ENCODE results near the gene ANKRD13C.
"Not testable (repeated sequence)": the region's sequence is repeated elsewhere in the genome, so short reads cannot be mapped to it uniquely, and the experiment has no call there.

ANKRD13C gene

DNA sequence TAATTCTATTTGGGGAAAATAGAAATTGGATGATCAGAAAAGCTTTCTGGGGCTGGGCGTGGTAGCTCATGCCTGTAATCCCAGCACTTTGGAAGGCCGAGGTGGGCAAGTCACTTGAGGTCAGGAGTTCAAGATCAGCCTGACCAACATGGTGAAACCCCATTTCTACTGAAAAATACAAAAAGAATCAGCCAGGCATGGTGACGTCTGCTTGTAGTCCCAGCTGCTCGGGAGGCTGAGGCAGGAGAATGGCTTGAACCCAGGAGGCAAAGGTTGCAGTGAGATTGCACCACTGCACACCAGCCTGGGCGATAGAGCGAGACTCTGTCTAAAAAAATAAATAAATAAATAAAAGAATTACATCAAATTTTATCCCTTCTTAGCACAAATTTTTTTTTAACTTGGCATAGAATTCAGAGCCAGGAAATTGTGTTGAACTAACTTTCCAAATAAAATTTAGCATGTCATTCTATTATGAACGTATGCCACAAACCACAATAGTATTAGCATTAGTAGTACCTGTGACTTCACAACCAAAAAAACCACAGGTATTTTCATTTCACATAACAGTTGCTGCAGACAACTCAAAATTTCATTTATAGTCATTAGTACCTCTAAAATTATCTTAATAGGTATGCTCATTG, 4.5 kb upstream of the ANKRD13C start:
- DNase-seq (ENCODE audit: low spot score), result no peak

DNA sequence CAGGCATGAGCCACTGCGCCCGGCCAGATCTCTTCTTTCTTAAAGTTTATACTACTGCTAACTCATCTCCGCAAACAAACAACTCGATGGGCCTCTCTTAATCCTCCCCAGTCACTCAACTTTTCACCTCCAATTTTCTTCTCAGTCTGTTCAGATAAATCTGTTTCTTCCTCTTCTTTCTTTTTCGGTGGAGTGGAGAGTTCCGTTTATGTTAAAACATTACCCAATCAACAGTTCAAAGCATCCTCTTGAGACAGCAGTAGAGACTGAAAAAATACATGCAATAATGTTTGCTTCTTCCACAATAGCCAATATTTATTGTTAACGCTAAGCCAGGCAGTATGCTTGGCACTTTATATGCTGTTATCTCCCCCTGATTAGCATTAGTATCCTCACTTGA, 1.4 kb upstream of the ANKRD13C start:
- no peak for DNase-seq (ENCODE audit: low spot score)

DNA sequence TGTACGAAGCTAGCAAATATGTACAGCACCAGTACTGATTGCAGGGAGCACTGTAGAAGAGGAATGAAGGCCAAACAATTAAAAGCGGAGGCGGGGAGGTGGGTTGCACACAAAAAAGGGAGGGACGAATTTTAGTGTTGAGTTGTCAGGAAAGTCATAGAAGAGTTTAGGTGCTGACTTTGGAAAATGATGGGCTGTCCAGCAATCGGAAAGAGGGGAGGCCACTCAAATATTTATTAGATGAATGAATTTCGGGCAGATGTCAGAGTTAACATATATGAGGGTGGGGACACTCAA, 537 bp upstream of the ANKRD13C start:
- no peak for DNase-seq (ENCODE audit: low spot score)

DNA sequence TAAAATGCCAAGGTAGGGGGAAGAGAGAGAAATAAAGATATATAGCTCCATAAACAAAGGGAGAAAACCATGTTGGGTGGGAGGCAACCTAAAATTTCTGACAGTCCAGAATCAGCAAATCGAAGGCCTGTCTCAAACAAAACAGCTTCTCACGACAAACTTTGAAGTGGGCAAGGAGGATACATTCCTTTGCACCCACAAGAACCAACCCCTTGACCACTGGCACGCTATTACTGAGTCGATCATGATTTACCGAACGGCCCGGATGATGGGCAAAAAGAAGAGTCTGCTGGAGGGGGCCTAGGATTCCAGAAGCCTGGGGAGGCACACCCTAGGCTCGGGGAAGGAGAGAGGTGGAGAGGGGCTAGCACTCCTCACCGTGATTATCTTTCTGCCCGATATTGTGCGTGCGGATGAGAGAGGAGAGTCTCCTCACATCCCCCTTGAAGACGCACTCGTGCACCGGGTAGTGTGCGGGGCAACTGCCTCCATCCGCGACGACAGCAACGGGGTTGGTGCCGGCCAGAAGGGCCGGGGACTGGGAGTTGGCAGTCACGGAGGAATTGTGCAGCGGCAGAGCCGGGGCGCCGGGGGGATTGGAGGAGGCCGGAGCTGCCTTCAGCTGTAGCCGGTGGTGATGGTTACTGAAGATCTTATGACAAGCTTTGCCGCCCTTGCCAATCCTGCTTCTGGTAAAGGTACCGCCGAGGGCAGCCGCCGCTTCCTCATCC, 756 bp downstream of the ANKRD13C start:
- DNase-seq (ENCODE audit: low spot score), result no peak

DNA sequence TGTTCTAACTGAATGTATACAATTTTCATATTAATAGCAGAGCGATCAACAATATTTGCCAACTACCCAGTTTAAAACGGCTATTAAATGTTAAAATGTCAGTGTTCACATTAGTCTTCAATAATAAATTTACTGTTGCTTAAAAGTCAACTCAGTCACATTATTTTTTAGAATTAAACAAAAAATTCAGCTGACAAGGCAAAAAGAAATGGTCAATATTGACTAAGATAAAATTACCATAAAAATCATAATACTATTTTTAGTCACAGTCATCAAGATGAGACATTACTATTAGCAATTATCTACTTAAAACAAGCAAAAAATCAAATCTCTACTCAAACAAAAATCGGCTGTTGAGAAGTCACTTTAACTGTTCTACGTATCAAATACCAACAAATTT, 1.5 kb downstream of the ANKRD13C start:
- DNase-seq (ENCODE audit: low spot score), result no peak

DNA sequence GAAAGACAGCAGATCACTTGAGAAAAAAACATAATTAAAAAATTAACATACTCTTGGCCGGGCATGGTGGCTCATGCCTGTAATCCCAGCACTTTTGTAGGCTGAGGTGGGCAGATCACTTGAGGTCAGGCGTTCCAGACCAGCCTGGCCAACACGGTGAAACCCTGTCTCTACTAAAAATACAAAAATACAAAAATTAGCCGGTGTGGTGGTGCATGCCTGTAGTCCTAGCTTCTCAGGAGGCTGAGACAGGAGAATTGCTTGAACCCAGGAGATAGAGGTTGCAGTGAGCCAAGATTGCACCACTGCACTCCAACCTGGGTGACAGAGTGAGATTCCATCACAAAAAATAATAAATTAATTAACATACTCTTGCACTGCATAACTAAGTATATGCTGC, 4.7 kb downstream of the ANKRD13C start:
- not testable (repeated sequence) for DNase-seq (ENCODE audit: low spot score)

DNA sequence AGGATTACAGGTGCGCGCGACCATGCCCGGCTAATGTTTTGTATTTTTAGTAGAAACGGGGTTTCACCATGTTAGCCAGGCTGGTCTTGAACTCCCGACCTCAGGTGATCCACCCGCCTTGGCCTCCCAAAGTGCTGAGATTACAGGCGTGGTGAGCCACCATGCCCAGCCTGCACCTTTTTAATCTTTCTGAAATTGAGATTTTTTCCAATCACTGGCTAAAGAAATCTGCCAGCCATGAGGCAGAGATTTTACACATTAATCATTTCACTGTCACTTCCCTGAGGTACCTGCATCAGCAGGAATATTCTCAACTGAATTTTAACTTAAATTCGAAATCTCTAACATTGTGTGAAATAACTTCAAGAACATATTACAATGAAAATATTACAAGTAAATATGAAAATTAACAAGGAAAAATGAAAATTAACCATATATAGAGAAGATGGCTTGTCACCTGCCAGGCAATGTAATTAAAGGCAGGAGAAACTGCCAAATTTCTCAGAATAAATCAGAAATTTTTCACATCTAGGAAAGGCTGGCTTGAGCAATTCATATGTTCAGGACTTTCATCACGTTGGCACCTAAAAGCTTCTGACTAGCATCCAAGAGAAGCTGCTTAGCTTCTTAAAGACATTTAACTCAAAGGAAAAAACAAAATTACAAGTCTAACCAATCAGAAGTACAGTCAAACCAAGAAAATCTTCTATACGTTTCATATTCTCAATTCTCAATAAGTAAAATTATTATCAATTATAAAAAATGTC, 5.9 kb downstream of the ANKRD13C start:
- DNase-seq (ENCODE audit: low spot score), result no peak

DNA sequence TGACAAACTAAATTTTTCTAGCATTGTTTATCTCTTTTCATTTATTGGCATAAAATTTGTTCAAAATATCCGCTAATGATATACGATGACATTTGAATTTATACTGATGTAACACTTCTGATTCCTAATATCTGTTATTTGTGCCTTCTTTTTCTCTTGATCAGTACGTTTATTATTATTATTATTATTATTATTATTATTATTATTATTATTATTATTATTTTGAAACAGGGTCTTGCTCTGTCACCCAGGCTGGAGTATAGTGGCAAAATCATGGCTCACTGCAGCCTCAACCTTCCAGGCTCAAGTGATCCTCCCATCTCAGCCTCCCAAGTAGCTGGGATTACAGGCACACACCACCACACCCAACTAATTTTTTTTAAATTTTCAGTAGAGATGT, 14.9 kb downstream of the ANKRD13C start:
- not testable (repeated sequence) for DNase-seq (ENCODE audit: low spot score)

DNA sequence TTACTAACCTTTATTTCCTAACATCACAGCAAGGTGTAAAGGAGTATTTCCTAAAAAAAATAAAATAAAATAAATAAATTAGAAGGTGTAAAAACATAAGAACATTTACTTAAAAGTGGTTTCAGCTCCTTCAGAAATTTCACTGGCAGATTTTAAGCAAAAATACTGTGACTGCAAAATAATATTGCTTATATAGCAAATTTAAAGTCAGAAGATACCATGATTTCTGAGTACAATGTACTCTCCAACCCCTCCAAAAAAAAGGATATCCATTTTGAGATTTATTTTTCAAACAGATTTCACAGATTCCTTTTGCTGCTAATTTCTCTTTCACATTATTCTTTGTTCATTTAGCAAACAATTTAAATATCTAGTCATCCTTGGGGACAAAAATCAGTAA, 18.5 kb downstream of the ANKRD13C start:
- DNase-seq (ENCODE audit: low spot score), result no peak

DNA sequence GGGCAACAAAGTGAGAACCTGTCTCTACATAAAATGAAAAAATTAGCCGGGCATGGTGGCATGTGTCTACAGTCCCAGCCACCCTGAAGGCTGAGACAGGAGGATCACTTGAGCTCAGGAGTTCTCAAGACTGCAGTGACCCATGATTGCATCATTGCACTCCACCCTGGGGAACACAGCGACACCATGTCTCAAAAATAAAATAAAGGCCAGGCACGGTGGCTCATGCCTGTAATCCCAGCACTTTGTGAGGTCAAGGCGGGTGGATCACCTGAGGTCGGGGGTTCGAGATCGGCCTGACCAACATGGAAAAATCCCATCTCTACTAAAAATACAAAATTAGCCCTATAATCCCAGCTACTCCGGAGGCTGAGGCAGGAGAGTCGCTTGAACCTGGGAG, 20.1 kb downstream of the ANKRD13C start:
- no peak for DNase-seq (ENCODE audit: low spot score)

DNA sequence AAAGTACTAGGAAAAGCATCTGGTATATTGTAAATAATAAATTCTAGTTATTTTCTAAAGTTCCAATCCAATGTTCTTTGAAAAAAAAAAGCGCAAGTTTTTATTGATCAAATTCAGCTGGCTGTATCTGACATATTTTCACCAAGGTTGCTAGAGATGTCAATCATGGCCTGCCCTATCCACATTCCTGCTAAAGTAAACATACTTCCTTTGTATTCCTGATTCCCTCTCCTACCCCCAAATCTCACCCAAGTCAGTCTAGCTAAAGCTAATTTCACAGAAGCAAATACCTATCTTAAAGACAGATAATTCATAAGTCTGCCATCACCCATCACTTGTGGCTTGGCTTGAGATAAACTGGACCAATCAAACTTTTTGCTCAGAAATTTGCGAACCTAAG, 21.3 kb downstream of the ANKRD13C start:
- no peak for DNase-seq (ENCODE audit: low spot score)

DNA sequence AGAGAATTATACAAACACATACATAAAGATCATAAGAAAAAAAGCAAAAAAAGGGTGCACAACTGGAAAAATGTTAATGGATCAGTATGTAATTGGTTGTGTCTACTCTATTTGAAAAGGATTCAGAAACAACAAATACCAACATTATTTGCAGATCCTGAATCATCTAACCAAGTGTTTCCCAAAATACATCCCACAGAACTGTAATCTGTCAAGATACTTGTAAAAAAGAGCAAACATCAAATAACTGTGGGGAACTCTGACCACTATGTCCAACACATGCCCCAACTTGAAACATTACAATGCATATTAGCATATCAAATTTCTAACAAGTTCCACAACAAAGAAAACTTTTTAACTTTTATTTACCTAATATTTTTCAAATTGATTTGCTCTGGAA, 22.6 kb downstream of the ANKRD13C start:
- DNase-seq (ENCODE audit: low spot score), result no peak

DNA sequence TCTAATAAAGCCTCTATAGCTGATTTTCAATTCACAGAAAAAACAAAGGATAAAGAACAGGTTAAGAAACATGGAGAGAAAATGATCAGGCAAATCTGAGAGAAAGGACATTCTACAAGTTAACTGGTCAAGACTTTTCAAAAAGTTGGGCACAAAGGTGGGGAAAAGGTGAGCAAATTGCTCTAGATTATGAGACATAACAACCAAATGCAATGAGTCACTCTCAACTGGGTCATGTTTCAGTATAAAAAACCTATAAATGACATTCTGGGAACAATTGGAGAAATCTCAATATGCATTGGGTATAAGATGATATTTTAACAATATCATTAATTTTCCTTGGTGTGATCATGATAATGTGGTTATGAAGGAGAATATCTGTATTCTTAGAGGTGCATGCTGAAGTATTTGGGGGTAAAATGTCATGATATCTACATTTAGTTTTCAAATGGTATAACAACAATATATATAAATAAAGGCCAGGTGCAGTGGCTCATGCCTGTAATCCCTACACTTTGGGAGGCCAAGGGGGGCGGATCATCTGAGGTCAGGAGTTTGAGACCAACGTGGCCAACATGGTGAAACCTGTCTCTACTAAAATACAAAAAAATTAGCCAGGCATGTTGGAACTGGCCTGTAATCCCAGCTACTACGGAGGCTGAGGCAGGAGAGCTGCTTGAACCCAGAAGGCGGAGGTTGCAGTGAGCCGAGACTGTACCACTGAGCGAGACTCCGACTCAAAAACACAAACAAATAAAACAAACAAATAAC, 27.0 kb downstream of the ANKRD13C start:
- no peak for DNase-seq (ENCODE audit: low spot score)

DNA sequence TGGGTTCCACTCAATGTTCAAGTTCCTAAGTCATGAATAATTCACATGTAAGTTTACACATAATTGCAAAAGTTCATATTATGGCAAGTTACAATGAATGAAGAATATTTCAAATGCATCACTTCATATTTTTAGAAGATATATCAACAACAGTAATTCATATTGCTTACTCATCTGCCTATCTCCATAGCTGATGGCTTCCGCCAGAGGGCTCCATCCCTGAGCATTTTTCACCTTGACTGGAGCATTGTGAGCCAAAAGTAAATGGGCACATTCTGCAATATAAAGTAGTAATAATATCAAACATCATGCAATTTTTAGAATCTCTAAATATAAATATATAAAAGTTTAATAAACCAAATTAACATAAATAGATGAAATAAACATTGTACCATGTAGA, 29.8 kb downstream of the ANKRD13C start:
- no peak for DNase-seq (ENCODE audit: low spot score)

DNA sequence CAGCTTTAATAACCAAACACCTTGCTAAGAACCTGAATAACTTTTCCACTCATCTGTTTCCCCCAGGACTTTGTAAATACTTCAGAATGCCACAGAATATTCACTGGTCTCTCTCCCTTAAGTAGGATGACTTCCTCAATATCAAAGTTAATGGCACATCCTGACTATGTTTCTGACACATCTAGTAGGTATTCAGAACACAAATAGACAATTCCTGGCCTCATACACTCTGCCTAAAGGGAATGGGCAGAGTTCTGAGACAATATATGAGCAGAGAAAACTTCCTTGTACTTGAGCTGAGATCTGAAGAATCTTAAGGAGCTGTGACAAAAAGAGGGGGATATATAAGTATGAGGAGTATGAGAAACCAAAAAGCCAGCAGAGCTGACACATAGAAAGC, 34.8 kb downstream of the ANKRD13C start:
- DNase-seq (ENCODE audit: low spot score), result no peak

DNA sequence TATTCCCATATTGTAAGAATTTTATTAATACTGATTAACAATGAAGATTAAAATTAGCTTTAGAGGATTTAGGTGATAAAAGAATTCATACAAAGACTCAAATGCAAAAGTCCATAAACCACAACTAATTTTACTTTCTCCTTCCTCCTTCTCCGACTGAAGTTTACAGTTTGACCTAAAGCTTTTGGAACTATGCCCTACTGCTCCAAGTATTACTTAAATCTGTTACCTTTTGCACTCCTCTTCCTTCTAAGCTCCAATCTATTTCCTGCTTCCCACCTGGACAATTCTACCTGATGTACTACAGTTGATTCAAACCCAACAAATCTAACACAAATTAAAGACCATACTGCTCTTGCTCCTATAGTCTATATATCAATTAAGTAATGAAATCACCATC, 36.3 kb downstream of the ANKRD13C start:
- DNase-seq (ENCODE audit: low spot score), result no peak

DNA sequence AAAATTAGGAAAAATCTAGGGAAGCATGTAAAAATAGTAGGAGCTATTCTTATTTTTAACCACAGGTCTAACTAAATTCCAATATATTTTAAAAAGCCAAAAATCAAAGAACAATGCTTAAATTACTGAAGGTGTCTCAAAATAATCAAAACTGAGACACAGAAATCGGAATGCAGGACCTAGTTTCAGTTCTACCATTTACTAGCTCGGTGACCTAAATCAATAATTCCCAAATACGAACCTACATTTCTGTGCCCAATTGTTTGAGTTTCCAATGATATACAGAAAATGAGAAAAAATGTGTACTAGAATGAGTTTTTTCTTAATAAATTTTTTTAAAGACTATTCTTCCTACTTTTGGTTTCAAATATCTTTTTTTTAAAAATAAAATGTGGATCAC, 37.4 kb downstream of the ANKRD13C start:
- DNase-seq (ENCODE audit: low spot score), result no peak

DNA sequence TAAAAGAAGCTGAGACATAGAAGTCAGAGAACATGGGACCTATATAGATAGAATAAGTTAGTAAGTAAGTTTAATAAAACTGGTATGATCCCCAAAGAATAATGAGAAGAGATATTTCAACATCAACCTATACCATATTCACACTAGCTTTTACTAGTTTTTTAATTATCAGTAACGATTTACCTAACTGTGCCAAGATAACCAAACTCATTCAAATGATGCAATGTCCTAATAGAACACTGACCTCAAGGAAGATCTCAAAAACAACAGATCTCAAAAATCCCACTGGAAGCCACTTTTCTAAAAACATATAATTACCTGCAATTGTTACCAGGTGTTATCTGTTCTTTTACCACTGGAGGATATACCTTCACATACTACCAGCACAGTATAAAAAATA, 38.7 kb downstream of the ANKRD13C start:
- DNase-seq (ENCODE audit: low spot score), result no peak

DNA sequence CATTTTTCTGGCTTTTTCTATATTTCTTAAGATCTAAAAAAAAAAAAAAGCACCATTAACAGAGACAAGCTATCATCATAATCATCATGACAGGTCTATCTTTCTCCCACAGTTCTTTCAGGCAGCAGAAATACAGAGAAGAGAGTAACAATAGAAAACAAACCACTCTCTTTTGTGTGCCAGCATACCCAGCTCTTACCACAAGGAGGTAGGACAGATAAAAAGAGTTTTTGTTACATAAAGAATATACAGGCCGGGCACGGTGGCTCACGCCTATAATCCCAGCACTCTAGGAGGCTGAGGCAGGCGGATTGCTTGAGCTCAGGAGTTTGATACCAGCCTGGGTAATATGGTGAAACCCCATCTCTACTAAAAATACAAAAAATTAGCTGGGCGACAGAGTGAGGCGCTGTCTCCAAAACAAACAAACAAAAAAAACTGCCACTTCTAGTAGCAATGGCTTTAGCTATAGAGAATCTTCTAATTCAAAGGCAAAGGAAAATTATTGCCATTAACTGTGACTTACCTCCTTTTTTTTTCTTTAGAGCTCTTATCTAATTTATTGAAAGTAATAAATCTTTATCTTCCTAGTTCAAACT, 39.7 kb downstream of the ANKRD13C start:
- DNase-seq (ENCODE audit: low spot score), result no peak

DNA sequence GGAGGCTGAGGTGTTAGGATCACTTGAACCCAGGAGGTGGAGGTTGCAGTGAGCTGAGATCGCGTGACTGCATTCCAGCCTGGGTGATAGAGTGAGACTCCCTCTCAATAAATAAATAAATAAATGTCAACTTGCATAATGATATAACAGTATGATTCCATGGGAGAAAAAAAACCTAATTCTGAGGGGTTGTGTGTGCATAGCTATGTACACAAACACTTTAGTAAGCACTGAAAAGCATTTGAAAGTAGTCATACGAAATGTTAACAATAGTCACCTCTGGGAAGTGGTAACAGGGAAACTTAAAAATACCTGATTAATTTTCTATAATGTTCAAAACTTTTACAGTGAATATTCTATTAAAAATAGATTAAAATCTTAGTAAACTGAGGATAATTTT, 43.2 kb downstream of the ANKRD13C start:
- DNase-seq (ENCODE audit: low spot score), result no peak

DNA sequence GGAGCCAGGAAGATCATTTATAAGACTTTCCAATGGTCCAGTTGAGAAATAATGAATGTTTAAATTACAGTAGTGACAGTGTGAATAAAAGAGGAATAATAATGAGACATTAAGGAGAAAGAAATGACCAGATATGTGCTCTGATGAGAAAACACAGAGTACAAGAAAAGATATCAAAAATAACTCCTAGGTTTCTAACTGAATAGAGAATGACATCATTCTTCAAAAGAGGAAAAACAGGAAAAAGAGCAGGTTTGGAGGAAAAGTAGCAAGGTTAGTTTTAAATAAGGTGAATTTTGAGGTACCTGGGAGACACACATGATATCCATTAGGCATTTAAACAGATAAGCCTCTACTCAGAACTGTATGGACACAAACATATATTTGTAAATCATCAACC, 55.0 kb downstream of the ANKRD13C start:
- DNase-seq (ENCODE audit: low spot score), result no peak

DNA sequence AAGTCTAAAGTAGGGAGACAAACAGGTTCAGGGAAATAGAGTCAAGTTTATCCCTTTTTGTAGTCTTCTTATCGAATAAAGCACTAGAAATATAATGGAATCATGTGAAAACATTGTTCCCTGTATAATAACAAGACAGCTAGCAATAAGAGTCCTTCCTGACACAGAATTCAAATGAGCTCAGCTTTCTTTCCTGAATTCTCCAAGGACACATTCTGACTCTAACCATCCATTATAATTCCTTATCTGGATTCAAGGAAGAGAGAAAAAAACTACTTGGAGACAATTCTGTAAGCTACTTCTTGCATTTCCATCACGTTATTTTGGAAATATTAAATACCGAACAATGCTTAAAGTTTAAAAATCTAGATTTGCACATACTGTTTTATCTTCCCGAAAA, 58.8 kb downstream of the ANKRD13C start:
- no peak for DNase-seq (ENCODE audit: low spot score)
